Measurements from ENCODE around the gene DAPK1. TPM values are rescaled to one million over a fixed set of nuclear protein-coding genes. Genes with fewer than 3 reads are reported as not detected.

DAPK1 gene
- polyA plus RNA-seq, 2 of the 4 experiments (the other 2 are of a cell fraction) = 55.2 to 67.2 TPM

DNA sequence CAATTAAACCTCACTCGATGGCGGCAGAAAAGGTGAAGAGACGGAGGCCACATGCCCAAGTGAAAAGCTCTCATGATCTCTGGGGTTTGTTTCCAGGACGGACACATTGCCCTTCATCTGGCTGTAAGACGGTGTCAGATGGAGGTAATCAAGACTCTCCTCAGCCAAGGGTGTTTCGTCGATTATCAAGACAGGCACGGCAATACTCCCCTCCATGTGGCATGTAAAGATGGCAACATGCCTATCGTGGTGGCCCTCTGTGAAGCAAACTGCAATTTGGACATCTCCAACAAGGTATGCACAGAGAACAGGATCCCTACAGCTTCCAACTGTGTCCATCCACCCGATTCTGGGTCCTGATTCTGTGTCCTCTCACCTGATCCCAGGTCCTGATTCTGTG, 153.8 kb downstream of the DAPK1 start:
- ChIA-PET POLR2A (no interaction called here), CTCF (interaction anchor here (1.5 to 1.7 kb wide), 2 partner anchors 11 to 319 kb away, joined by 3 to 5 read pairs; no protein-coding TSS in a partner anchor)
- no peaks in the 10 kb centered on the region for H3K9me3 ChIP-seq
- no peak overlapping the region for H3K4me2 ChIP-seq
- ATAC-seq = no peak
- DNase-seq (ENCODE audit: low read depth in 1 of 2, low spot score in 1 of 2) = no peak
- H3K27ac ChIP-seq = no peak overlapping the region
- WGBS (ENCODE audit: missing lambda C conversion rate) = 89% methylated on average over 10 of the region's 10 CpGs
- H3K4me3 ChIP-seq = no peak overlapping the region
- no peak for TF ChIP-seq ZSCAN20 (CRISPR knock-in tag; IDR thresholded peaks at IDR 0.05)
- no peak for TF ChIP-seq KDM5A (IDR thresholded peaks at IDR 0.05)
- TF ChIP-seq CHD2 (IDR thresholded peaks at IDR 0.05; ENCODE audit: low read length, partially characterized antibody) = no peak
- no peak for TF ChIP-seq EP300 (IDR thresholded peaks at IDR 0.05)
- TF ChIP-seq HDAC2 (IDR thresholded peaks at IDR 0.05) = no peak
- TF ChIP-seq BHLHE40 (IDR thresholded peaks at IDR 0.05; ENCODE audit: low read depth, low read length) = no peak
- TF ChIP-seq, protein P1, sequence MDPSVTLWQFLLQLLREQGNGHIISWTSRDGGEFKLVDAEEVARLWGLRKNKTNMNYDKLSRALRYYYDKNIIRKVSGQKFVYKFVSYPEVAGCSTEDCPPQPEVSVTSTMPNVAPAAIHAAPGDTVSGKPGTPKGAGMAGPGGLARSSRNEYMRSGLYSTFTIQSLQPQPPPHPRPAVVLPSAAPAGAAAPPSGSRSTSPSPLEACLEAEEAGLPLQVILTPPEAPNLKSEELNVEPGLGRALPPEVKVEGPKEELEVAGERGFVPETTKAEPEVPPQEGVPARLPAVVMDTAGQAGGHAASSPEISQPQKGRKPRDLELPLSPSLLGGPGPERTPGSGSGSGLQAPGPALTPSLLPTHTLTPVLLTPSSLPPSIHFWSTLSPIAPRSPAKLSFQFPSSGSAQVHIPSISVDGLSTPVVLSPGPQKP (IDR thresholded peaks at IDR 0.05; ENCODE audit: low read depth, low read length) = no peak
- TF ChIP-seq POLR2A (IDR thresholded peaks at IDR 0.05; ENCODE audit: low read length) = no peak
- TF ChIP-seq FOXS1 (CRISPR knock-in tag; IDR thresholded peaks at IDR 0.05) = no peak
- TF ChIP-seq POLR2AphosphoS2 (conservative IDR thresholded peaks at IDR 0.05; ENCODE audit: low read length) = no peak
- no peak for TF ChIP-seq RNF2 (IDR thresholded peaks at IDR 0.05; ENCODE audit: borderline replicate concordance, low read depth)
- TF ChIP-seq MYC (IDR thresholded peaks at IDR 0.05; ENCODE audit: borderline replicate concordance, low read length) = no peak
- TF ChIP-seq, protein P2, sequence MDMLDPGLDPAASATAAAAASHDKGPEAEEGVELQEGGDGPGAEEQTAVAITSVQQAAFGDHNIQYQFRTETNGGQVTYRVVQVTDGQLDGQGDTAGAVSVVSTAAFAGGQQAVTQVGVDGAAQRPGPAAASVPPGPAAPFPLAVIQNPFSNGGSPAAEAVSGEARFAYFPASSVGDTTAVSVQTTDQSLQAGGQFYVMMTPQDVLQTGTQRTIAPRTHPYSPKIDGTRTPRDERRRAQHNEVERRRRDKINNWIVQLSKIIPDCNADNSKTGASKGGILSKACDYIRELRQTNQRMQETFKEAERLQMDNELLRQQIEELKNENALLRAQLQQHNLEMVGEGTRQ (IDR thresholded peaks at IDR 0.05) = no peak
- no peak for TF ChIP-seq FOSB (CRISPR knock-in tag; IDR thresholded peaks at IDR 0.05)
- TF ChIP-seq NFE2L2 (conservative IDR thresholded peaks at IDR 0.05; ENCODE audit: low read length) = no peak
- no peak for TF ChIP-seq TP53 (CRISPR knock-in tag; IDR thresholded peaks at IDR 0.05)
- no peak for TF ChIP-seq ZNF302 (CRISPR knock-in tag; IDR thresholded peaks at IDR 0.05)
- H3K4me1 ChIP-seq = 0 out of 3 replicates have a peak, but pooled peaks cover 3% of the 10 kb centered on the region
- FAIRE-seq = no peak

DNA sequence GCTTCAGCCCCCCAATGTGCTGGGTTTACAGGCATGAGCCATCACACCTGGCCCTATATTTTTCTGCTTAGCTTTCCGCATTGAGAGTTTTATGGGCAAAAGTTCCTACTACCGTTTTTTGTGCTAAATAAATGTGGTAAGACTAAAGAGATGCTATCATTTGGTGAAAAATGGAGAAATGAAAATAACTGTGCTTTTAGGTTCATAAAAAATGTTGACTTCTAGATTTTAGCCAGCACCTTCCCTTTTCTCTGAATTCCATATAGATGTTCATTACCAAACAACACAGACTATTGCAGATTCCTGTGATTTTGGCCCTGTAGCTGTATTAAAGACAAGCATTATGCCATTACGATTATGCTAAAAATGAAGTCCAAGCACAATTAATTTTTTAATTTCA, 156.3 kb downstream of the DAPK1 start:
- H3K27ac ChIP-seq = no peak overlapping the region
- no peaks in the 10 kb centered on the region for H3K9me3 ChIP-seq
- H3K4me1 ChIP-seq = peaks cover 11% of the 10 kb centered on the region; the same call in 2 of the 3 replicates
- DNase-seq (ENCODE audit: low read depth in 1 of 2, low spot score in 1 of 2) (no peak), FAIRE-seq (no peak), ATAC-seq (no peak)
- no peak overlapping the region for H3K4me2 ChIP-seq
- H3K4me3 ChIP-seq = no peak overlapping the region
- 92% methylated on average over 3 of the region's 3 CpGs for WGBS (ENCODE audit: missing lambda C conversion rate)
- POLR2A ChIA-PET = no interaction called here
- TF ChIP-seq KDM5A (IDR thresholded peaks at IDR 0.05) (no peak), ZNF302 (CRISPR knock-in tag; IDR thresholded peaks at IDR 0.05) (no peak), MAFK (IDR thresholded peaks at IDR 0.05; ENCODE audit: partially characterized antibody) (no peak)
- CTCF ChIA-PET = interaction anchor here (1.6 kb wide), 1 partner anchor 9 kb away, joined by 12 read pairs; no protein-coding TSS in a partner anchor

DNA sequence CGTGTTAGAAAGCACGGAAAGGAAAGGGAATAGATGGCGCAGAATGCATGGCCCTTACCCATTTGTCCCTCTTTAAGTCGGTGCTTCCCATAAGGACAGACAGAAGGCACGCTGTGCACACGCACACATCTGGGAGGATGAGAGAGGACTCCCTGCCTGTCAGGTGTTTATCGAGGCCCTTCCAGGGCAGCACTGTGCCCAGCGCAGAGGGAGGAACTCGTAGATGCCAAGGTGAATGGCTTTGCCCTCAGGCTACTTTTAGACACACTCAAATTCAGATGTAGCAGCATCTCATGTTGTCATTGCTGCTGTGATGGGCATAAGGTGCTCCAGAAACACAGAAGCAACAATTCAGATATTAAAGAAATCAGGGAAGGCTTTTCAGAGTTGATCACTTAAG, 158.1 kb downstream of the DAPK1 start:
- FAIRE-seq = no peak
- TF ChIP-seq, protein P3, sequence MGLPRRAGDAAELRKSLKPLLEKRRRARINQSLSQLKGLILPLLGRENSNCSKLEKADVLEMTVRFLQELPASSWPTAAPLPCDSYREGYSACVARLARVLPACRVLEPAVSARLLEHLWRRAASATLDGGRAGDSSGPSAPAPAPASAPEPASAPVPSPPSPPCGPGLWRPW (IDR thresholded peaks at IDR 0.05) = no peak
- TF ChIP-seq, protein P4, sequence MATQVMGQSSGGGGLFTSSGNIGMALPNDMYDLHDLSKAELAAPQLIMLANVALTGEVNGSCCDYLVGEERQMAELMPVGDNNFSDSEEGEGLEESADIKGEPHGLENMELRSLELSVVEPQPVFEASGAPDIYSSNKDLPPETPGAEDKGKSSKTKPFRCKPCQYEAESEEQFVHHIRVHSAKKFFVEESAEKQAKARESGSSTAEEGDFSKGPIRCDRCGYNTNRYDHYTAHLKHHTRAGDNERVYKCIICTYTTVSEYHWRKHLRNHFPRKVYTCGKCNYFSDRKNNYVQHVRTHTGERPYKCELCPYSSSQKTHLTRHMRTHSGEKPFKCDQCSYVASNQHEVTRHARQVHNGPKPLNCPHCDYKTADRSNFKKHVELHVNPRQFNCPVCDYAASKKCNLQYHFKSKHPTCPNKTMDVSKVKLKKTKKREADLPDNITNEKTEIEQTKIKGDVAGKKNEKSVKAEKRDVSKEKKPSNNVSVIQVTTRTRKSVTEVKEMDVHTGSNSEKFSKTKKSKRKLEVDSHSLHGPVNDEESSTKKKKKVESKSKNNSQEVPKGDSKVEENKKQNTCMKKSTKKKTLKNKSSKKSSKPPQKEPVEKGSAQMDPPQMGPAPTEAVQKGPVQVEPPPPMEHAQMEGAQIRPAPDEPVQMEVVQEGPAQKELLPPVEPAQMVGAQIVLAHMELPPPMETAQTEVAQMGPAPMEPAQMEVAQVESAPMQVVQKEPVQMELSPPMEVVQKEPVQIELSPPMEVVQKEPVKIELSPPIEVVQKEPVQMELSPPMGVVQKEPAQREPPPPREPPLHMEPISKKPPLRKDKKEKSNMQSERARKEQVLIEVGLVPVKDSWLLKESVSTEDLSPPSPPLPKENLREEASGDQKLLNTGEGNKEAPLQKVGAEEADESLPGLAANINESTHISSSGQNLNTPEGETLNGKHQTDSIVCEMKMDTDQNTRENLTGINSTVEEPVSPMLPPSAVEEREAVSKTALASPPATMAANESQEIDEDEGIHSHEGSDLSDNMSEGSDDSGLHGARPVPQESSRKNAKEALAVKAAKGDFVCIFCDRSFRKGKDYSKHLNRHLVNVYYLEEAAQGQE (IDR thresholded peaks at IDR 0.05) = no peak
- TF ChIP-seq CBX2 (IDR thresholded peaks at IDR 0.05; ENCODE audit: borderline replicate concordance, low read depth) (no peak), NR3C1 (IDR thresholded peaks at IDR 0.05) (no peak), FOXS1 (CRISPR knock-in tag; IDR thresholded peaks at IDR 0.05) (no peak), HOXB5 (CRISPR knock-in tag; IDR thresholded peaks at IDR 0.05) (no peak), MYC (IDR thresholded peaks at IDR 0.05; ENCODE audit: borderline replicate concordance, low read length) (no peak)
- 94% methylated on average over 9 of the region's 9 CpGs for WGBS (ENCODE audit: missing lambda C conversion rate)
- Histone ChIP-seq H3K4me2 (no peak overlapping the region), H3K27ac (no peak overlapping the region), H3K9me3 (no peaks in the 10 kb centered on the region), H3K4me3 (no peak overlapping the region), H3K4me1 (peaks cover 11% of the 10 kb centered on the region; the same call in 2 of the 3 replicates)
- ChIA-PET CTCF (interaction anchor here (1.2 kb wide), 1 partner anchor 318 kb away, joined by 4 read pairs; no protein-coding TSS in a partner anchor), POLR2A (no interaction called here)
- no peak for DNase-seq (ENCODE audit: low read depth in 1 of 2, low spot score in 1 of 2)
- ATAC-seq = no peak

All from A549 (cell line).